SU-DHL-6 (cell line): ENCODE data around the gene IBA57.

Source experiments
- EZH2phosphoT487 ChIP-seq: fragments of 200-600 bp; sonication (generic), shearing (Covaris generic); conservative IDR thresholded peaks from 2 replicates; pipeline ENCODE4 v1.6.1; 2018; ENCODE audit warnings: mild to moderate bottlenecking, antibody characterized with exemption, low read length, moderate library complexity, mixed read lengths
- TF ChIP-seq, protein P1 (sequence below): fragments of 200-600 bp; sonication (generic); IDR thresholded peaks from one replicate; pipeline ENCODE4 v1.5.1; 2017; ENCODE audit warnings: antibody characterized with exemption, mild to moderate bottlenecking, low read length, moderate library complexity; ENCODE audit not compliant: insufficient read depth, poor library complexity, severe bottlenecking

DNA sequence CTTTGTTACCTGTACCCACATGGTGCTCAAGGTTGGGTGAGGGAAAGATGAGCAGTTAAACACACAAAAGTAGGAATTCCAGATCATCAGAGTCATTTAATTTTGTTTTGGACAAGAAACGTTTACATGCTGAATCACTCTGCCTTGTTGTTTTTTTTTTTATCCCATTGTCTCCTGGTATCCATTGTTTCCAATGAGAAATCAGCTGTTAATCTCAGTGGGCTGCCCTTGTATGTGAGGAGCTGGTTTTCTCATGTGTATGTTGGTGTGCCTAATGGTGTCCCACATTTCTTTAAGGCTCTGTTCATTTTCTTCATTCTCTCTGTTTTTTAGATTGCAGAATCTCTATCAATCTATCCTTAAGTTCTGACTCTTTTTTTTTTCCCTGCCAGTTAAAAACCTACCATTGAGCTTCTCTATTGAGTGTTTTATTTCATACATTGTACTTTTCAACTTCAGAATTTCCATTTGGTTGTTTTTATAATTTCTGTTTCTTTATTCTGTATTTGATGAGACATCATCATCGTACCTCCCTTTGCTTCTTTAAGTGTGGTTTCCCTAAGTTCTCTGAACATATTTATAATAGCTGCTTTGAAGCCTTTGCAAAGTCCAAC, 33.5 kb downstream of the IBA57 start:
- TF ChIP-seq, protein P1, sequence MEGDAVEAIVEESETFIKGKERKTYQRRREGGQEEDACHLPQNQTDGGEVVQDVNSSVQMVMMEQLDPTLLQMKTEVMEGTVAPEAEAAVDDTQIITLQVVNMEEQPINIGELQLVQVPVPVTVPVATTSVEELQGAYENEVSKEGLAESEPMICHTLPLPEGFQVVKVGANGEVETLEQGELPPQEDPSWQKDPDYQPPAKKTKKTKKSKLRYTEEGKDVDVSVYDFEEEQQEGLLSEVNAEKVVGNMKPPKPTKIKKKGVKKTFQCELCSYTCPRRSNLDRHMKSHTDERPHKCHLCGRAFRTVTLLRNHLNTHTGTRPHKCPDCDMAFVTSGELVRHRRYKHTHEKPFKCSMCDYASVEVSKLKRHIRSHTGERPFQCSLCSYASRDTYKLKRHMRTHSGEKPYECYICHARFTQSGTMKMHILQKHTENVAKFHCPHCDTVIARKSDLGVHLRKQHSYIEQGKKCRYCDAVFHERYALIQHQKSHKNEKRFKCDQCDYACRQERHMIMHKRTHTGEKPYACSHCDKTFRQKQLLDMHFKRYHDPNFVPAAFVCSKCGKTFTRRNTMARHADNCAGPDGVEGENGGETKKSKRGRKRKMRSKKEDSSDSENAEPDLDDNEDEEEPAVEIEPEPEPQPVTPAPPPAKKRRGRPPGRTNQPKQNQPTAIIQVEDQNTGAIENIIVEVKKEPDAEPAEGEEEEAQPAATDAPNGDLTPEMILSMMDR: no peak
- TF ChIP-seq EZH2phosphoT487: no peak
